ENCODE measurements around the gene CD4. TPM values are rescaled to one million over a fixed set of nuclear protein-coding genes. Genes with fewer than 3 reads are reported as not detected.
A peak's percentile ranks its signal among the peaks of the same experiment; 100 is the strongest.

CD4 gene
- total and polyA plus RNA-seq, 2 of the 4 experiments (the other 2 are of a cell fraction), result 5.7 to 15.0 TPM

- H3K9me1 ChIP-seq (ENCODE audit: insufficient read depth, low read length), result peaks cover 6% of the 10 kb centered on the region
- DNase-seq, result peak; percentile 43
- dilution Hi-C loops (cut with HindIII; ENCODE audit: low sequenced_read_pairs, unreplicated experiment) (no loop called here), in situ Hi-C loops (cut with MboI; ENCODE audit: low sequenced_read_pairs) (loop anchor here (5.0 to 10.0 kb wide), 2 partner anchors 77 to 215 kb away; partner anchors contain the start of gene MLF2), intact Hi-C loops (cut with micrococcal nuclease) (loop anchor here (5.0 kb wide), 1 partner anchor 142 kb away; the partner anchor contains the start of gene ZNF384)
- H3K79me1 ChIP-seq (ENCODE audit: low read depth in 1 of 2, low read length in 2 of 2), result peaks cover 17 to 76% of the 10 kb centered on the region in 2 experiments
- H3K36me3 ChIP-seq (ENCODE audit: control insufficient read depth, insufficient read depth, low read length), result peaks cover 31% of the 10 kb centered on the region
- 74% methylated on average over 3 of the region's 19 CpGs; no CpG with 5 or more reads in 1 of the 2 experiments for WGBS, 2 experiments (ENCODE audit: extremely low coverage in 2 of 2, insufficient read length in 1 of 2)
- H2BK15ac ChIP-seq (ENCODE audit: low read depth, low read length), result 0 out of 3 replicates have a peak overlapping the region, but pooled peaks have one; percentile 47
- H2AFZ ChIP-seq (replicated peaks; ENCODE audit: low read length, poor library complexity), result peak overlapping the region; percentile 92
- H2AK5ac ChIP-seq (ENCODE audit: low read depth, low read length), result peak overlapping the region; percentile 94
- peak overlapping the region; percentile 89 for H2BK5ac ChIP-seq (ENCODE audit: low read depth, low read length, poor library complexity, severe bottlenecking)
- H3K4me1 ChIP-seq (ENCODE audit: control insufficient read depth, insufficient read depth, low read length), result peaks cover 15% of the 10 kb centered on the region
- peaks cover 9% of the 10 kb centered on the region for H4K20me1 ChIP-seq (ENCODE audit: insufficient read depth, low read length)
- H4K91ac ChIP-seq (ENCODE audit: insufficient read depth, low read depth, low read length), result peak overlapping the region; percentile 95
- H3K23ac ChIP-seq (ENCODE audit: low read depth, low read length), result peak overlapping the region; percentile 97
- peak overlapping the region; percentile 92 for H2AK9ac ChIP-seq (replicated peaks; ENCODE audit: low read depth, low read length, poor library complexity)
- H2BK20ac ChIP-seq (ENCODE audit: low read depth, low read length), result peak overlapping the region; percentile 49; the same call in 1 of the 2 replicates
- peak; percentile 28 for ATAC-seq (ENCODE audit: low read depth)
- H3K4ac ChIP-seq (ENCODE audit: low read depth, low read length), result peak overlapping the region; percentile 97
- no TSS peak for BruUV-seq (replicated peaks)
- H3K14ac ChIP-seq (replicated peaks; ENCODE audit: low read depth, low read length), result peak overlapping the region; percentile 99
- H3K27me3 ChIP-seq (ENCODE audit: control insufficient read depth, insufficient read depth, low read length), result no peaks in the 10 kb centered on the region
- peak overlapping the region; percentile 91 for H3K56ac ChIP-seq (ENCODE audit: extremely low read depth, insufficient read depth, low read length)
- H4K5ac ChIP-seq (ENCODE audit: low read depth, low read length), result peak overlapping the region; percentile 88
- H3K4me2 ChIP-seq (ENCODE audit: low read depth, low read length), result peak overlapping the region; percentile 85
- peak overlapping the region; percentile 49; the same call in 1 of the 2 replicates for H2BK120ac ChIP-seq (ENCODE audit: low read depth, low read length)
- ChIA-PET POLR2A (ENCODE audit: unreplicated experiment) (interaction anchor here (0.6 to 1.4 kb wide), 4 partner anchors 21 to 103 kb away, joined by 3 to 5 read pairs (median 4); partner anchors contain the start of genes CDCA3 and TPI1), CTCF (no interaction called here)
- peak overlapping the region; percentile 87 for H3K18ac ChIP-seq (ENCODE audit: low read depth, low read length)
- peak overlapping the region; percentile 92 for H3K9ac ChIP-seq (ENCODE audit: low read depth, low read length)
- H3K27ac ChIP-seq (ENCODE audit: insufficient read depth, low read length), result peak overlapping the region; percentile 96
- H3K4me3 ChIP-seq (ENCODE audit: insufficient read depth, low read depth, low read length), result peak overlapping the region; percentile 91
- TF ChIP-seq, protein P1, sequence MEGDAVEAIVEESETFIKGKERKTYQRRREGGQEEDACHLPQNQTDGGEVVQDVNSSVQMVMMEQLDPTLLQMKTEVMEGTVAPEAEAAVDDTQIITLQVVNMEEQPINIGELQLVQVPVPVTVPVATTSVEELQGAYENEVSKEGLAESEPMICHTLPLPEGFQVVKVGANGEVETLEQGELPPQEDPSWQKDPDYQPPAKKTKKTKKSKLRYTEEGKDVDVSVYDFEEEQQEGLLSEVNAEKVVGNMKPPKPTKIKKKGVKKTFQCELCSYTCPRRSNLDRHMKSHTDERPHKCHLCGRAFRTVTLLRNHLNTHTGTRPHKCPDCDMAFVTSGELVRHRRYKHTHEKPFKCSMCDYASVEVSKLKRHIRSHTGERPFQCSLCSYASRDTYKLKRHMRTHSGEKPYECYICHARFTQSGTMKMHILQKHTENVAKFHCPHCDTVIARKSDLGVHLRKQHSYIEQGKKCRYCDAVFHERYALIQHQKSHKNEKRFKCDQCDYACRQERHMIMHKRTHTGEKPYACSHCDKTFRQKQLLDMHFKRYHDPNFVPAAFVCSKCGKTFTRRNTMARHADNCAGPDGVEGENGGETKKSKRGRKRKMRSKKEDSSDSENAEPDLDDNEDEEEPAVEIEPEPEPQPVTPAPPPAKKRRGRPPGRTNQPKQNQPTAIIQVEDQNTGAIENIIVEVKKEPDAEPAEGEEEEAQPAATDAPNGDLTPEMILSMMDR (conservative IDR thresholded peaks at IDR 0.05; ENCODE audit: low read depth, low read length), result peak; percentile 13; the same call in 1 of the 2 replicates
- TF ChIP-seq SMC3 (IDR thresholded peaks at IDR 0.05; ENCODE audit: low read depth, low read length), result no peak
- peak; percentile 57; the same call in 1 of the 2 replicates for TF ChIP-seq POLR2A (IDR thresholded peaks at IDR 0.05; ENCODE audit: low read depth, low read length)
- no peak for TF ChIP-seq RCOR1 (IDR thresholded peaks at IDR 0.05; ENCODE audit: insufficient replicate concordance, low read length)
- H3K9me3 ChIP-seq (ENCODE audit: control insufficient read depth, insufficient read depth, low read length), result no peaks in the 10 kb centered on the region
- peak overlapping the region; percentile 78 to 97 for H4K8ac ChIP-seq (ENCODE audit: low read depth in 2 of 2, low read length in 2 of 2)
Observed at GRCh38 chr12:6829536-6830220, 40.4 kb downstream of the CD4 start.
